ENCODE measurements around the gene KCNH5.

GRCh38 chr14:62916551-62916950 is 128.7 kb downstream of the KCNH5 start:
- TF ChIP-seq, protein P1, sequence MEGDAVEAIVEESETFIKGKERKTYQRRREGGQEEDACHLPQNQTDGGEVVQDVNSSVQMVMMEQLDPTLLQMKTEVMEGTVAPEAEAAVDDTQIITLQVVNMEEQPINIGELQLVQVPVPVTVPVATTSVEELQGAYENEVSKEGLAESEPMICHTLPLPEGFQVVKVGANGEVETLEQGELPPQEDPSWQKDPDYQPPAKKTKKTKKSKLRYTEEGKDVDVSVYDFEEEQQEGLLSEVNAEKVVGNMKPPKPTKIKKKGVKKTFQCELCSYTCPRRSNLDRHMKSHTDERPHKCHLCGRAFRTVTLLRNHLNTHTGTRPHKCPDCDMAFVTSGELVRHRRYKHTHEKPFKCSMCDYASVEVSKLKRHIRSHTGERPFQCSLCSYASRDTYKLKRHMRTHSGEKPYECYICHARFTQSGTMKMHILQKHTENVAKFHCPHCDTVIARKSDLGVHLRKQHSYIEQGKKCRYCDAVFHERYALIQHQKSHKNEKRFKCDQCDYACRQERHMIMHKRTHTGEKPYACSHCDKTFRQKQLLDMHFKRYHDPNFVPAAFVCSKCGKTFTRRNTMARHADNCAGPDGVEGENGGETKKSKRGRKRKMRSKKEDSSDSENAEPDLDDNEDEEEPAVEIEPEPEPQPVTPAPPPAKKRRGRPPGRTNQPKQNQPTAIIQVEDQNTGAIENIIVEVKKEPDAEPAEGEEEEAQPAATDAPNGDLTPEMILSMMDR (conservative IDR thresholded peaks at IDR 0.05), result no peak
- no peak for TF ChIP-seq ZFX (IDR thresholded peaks at IDR 0.05)

Data from C4-2B (cell line).